IMR-90 (cell line): ENCODE results near the gene WASL.

Experiments used
- BHLHE40 ChIP-seq: fragments of 150-350 bp; IDR thresholded peaks from 2 replicates; pipeline ENCODE4 v1.6.1; 2016; ENCODE audit warnings: mild to moderate bottlenecking, low read depth, low read length
- MAZ ChIP-seq: IDR thresholded peaks from 2 replicates; pipeline ENCODE4 v1.6.1; 2012; ENCODE audit warnings: low read depth, mild to moderate bottlenecking, low read length, improper control_type of control experiment, moderate library complexity, borderline replicate concordance
- MXI1 ChIP-seq: IDR thresholded peaks from 2 replicates; pipeline ENCODE4 v1.6.1; 2012; ENCODE audit warnings: low read depth, mild to moderate bottlenecking, low read length, moderate library complexity, borderline replicate concordance
- SMC3 ChIP-seq: fragments of 150-350 bp; IDR thresholded peaks from 2 replicates; pipeline ENCODE4 v1.6.1; 2016; ENCODE audit warnings: low read depth, mild to moderate bottlenecking, antibody characterized with exemption, low read length, moderate library complexity
- TF ChIP-seq, protein P1 (sequence below): conservative IDR thresholded peaks from 2 replicates; pipeline ENCODE4 v1.5.1; 2012; ENCODE audit warnings: mild to moderate bottlenecking, low read depth, low read length, improper control_type of control experiment

DNA sequence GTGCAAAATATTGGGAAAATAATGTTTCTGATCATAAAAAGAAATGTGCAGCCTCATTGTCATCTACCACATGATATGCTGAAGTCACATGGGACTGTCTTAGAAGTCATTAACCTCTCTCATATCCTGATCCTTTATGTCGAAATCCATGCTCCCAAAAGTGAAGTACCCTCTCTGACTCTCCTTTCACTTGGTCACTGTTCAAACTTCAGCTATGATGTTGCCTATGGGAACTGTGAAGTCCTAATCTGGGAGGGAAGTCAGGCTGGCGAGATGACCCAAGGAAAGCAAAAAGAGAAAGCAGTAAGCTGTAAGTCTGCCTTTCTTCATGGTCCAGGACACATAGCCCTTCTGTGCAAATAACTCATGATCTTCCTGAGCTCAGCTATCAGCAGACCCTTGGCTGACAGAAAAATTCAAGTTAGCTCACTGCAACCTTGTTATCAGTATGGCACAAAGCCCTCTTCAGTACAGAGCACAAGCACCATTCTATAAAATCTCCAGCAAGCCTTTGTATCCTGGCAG lies 29.5 kb downstream of the WASL start:
- TF ChIP-seq, protein P1, sequence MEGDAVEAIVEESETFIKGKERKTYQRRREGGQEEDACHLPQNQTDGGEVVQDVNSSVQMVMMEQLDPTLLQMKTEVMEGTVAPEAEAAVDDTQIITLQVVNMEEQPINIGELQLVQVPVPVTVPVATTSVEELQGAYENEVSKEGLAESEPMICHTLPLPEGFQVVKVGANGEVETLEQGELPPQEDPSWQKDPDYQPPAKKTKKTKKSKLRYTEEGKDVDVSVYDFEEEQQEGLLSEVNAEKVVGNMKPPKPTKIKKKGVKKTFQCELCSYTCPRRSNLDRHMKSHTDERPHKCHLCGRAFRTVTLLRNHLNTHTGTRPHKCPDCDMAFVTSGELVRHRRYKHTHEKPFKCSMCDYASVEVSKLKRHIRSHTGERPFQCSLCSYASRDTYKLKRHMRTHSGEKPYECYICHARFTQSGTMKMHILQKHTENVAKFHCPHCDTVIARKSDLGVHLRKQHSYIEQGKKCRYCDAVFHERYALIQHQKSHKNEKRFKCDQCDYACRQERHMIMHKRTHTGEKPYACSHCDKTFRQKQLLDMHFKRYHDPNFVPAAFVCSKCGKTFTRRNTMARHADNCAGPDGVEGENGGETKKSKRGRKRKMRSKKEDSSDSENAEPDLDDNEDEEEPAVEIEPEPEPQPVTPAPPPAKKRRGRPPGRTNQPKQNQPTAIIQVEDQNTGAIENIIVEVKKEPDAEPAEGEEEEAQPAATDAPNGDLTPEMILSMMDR, result no peak
- TF ChIP-seq MXI1 (no peak), BHLHE40 (no peak), SMC3 (no peak), MAZ (no peak)
